Measurements from ENCODE around the gene MUSK. TPM values are rescaled to one million over a fixed set of nuclear protein-coding genes. Genes with fewer than 3 reads are reported as not detected.

The MUSK gene
- total and polyA plus RNA-seq, 2 of the 8 experiments (the other 6 are each of a cell fraction or from before 2014, with no cell fraction given): not detected

GRCh38 chr9:110762783-110763182 is 94.2 kb downstream of the MUSK start:
- CTCF ChIA-PET (ENCODE audit: partially characterized antibody): interaction anchor here (0.7 kb wide), 1 partner anchor 143 kb away, joined by 4 read pairs; no protein-coding TSS in a partner anchor
- POLR2A ChIA-PET (ENCODE audit: partially characterized antibody): no interaction called here
- FAIRE-seq: no peak

More at GRCh38 chr9:110762783-110763182, 94.2 kb downstream of the MUSK start:
- no peak overlapping the region for H2BK15ac ChIP-seq (ENCODE audit: low read length)
- no peak overlapping the region for H2BK5ac ChIP-seq (ENCODE audit: low read depth, low read length)
- no peaks in the 10 kb centered on the region for H3K36me3 ChIP-seq (ENCODE audit: control insufficient read depth in 2 of 4, insufficient read depth in 4 of 4, low read length in 3 of 4)
- H2BK12ac ChIP-seq (ENCODE audit: low read depth, low read length): no peak overlapping the region
- no peak overlapping the region for H2AFZ ChIP-seq (ENCODE audit: low read length)
- H4K20me1 ChIP-seq (replicated peaks in 1 of 2; ENCODE audit: control insufficient read depth in 1 of 2, insufficient read depth in 2 of 2, low read length in 2 of 2): no peaks in the 10 kb centered on the region
- no peak for DNase-seq (ENCODE audit: low read depth in 1 of 2, low spot score in 2 of 2)
- TF ChIP-seq ZNF274 (IDR thresholded peaks at IDR 0.05; ENCODE audit: borderline replicate concordance, extremely low read depth, low read length) (no peak), RNF2 (IDR thresholded peaks at IDR 0.05; ENCODE audit: borderline replicate concordance, low read depth, low read length, missing control alignments, poor library complexity, severe bottlenecking) (no peak), EZH2 (IDR thresholded peaks at IDR 0.05; ENCODE audit: low read depth, low read length, severe bottlenecking) (no peak), TAF1 (IDR thresholded peaks at IDR 0.05; ENCODE audit: low read depth, low read length) (no peak)
- H3K27me3 ChIP-seq (replicated peaks in 1 of 4; ENCODE audit: control insufficient read depth in 3 of 4, extremely low read depth in 1 of 4, insufficient read depth in 3 of 4, low read length in 3 of 4): no peaks in the 10 kb centered on the region
- no peaks in the 10 kb centered on the region for H3K79me2 ChIP-seq (ENCODE audit: control insufficient read depth in 1 of 2, insufficient read depth in 2 of 2, low read length in 2 of 2)
- no peak overlapping the region for H3K18ac ChIP-seq (ENCODE audit: extremely low read depth, low read length)
- H4K8ac ChIP-seq (ENCODE audit: extremely low read depth, insufficient read depth, low read length): no peak overlapping the region
- no peak overlapping the region for H2AK5ac ChIP-seq (ENCODE audit: low read depth, low read length)
- no peaks in the 10 kb centered on the region for H3K79me1 ChIP-seq (ENCODE audit: low read depth, low read length)
- H3K4ac ChIP-seq (replicated peaks; ENCODE audit: insufficient read length, low read depth, low read length): no peak overlapping the region
- H2BK20ac ChIP-seq (ENCODE audit: low read length): no peak overlapping the region
- H3K14ac ChIP-seq (ENCODE audit: insufficient read length): no peak overlapping the region
- no peak overlapping the region for H3K4me3 ChIP-seq (ENCODE audit: extremely low read depth in 1 of 4, insufficient read depth in 2 of 4, low read depth in 3 of 4, low read length in 4 of 4)
- H4K91ac ChIP-seq (replicated peaks; ENCODE audit: insufficient read length, low read length): no peak overlapping the region
- H3K27ac ChIP-seq (ENCODE audit: low read depth, low read length): no peak overlapping the region
- no peaks in the 10 kb centered on the region for H3K23me2 ChIP-seq (ENCODE audit: low read depth, low read length)
- no peak overlapping the region for H4K5ac ChIP-seq (ENCODE audit: insufficient read length, low read depth, low read length)
- H2BK120ac ChIP-seq (replicated peaks; ENCODE audit: low read depth, low read length): no peak overlapping the region
- 93% methylated on average over 2 of the region's 2 CpGs; no CpG with 5 or more reads in 1 of the 2 experiments for whole genome bisulfite sequencing, 2 experiments (ENCODE audit: extremely low coverage in 1 of 2, insufficient coverage in 1 of 2, insufficient read length in 1 of 2, insufficient replicate concordance in 2 of 2, low coverage in 1 of 2, low lambda C conversion rate in 2 of 2, missing lambda C conversion rate in 1 of 2)
- H3K56ac ChIP-seq (replicated peaks; ENCODE audit: insufficient read length, low read depth, low read length): no peak overlapping the region
- H3K23ac ChIP-seq (ENCODE audit: insufficient read length): no peak overlapping the region
- no peaks in the 10 kb centered on the region for H3K4me1 ChIP-seq (replicated peaks in 1 of 4; ENCODE audit: control insufficient read depth in 3 of 4, insufficient read depth in 4 of 4, low read length in 3 of 4)
- H3K4me2 ChIP-seq (ENCODE audit: insufficient read depth in 1 of 2, low read depth in 2 of 2, low read length in 2 of 2): no peak overlapping the region
- no peaks in the 10 kb centered on the region for H3K9me3 ChIP-seq (ENCODE audit: insufficient read depth in 2 of 2, low read depth in 1 of 2, low read length in 1 of 2)
- no peak overlapping the region for H3K9ac ChIP-seq (replicated peaks in 1 of 4; ENCODE audit: extremely low read depth in 1 of 4, low read depth in 3 of 4, low read length in 3 of 4)
